Esophagus squamous epithelium (tissue), 4 donors: Measurements from ENCODE around the gene PTPN21.

Source experiments
- POLR2A ChIP-seq, 4 donors: fragments of 450-650 bp; IDR thresholded peaks; one replicate each; pipeline ENCODE4 v1.6.1; 2017; ENCODE audit warnings: antibody characterized with exemption in 4 of 4, mild to moderate bottlenecking in 4 of 4, moderate library complexity in 3 of 4
- TF ChIP-seq, protein P1 (sequence below), 6 experiments: fragments of 450-650 bp in 4 of 6; fragments of 200-600 bp in 2 of 6; sonication (generic) in 2 of 6; IDR thresholded peaks; one replicate each; pipeline ENCODE4 v1.5.1; 2016 to 2019; ENCODE audit warnings: antibody characterized with exemption in 6 of 6, mild to moderate bottlenecking in 4 of 6, moderate library complexity in 4 of 6

GRCh38 chr14:88430976-88431375, 123.8 kb downstream of the PTPN21 start:
- TF ChIP-seq, protein P1, sequence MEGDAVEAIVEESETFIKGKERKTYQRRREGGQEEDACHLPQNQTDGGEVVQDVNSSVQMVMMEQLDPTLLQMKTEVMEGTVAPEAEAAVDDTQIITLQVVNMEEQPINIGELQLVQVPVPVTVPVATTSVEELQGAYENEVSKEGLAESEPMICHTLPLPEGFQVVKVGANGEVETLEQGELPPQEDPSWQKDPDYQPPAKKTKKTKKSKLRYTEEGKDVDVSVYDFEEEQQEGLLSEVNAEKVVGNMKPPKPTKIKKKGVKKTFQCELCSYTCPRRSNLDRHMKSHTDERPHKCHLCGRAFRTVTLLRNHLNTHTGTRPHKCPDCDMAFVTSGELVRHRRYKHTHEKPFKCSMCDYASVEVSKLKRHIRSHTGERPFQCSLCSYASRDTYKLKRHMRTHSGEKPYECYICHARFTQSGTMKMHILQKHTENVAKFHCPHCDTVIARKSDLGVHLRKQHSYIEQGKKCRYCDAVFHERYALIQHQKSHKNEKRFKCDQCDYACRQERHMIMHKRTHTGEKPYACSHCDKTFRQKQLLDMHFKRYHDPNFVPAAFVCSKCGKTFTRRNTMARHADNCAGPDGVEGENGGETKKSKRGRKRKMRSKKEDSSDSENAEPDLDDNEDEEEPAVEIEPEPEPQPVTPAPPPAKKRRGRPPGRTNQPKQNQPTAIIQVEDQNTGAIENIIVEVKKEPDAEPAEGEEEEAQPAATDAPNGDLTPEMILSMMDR (IDR thresholded peaks at IDR 0.05): no peak
- TF ChIP-seq POLR2A (IDR thresholded peaks at IDR 0.05): no peak
